Vagina (tissue), 2 donors: Measurements from ENCODE around the gene VEZT. TPM values are rescaled to one million over a fixed set of nuclear protein-coding genes. Genes with fewer than 3 reads are reported as not detected.

Experiments
- DNase-seq, 2 donors: peaks; one replicate each; pipeline ENCODE4 v3.0.0-alpha.2; 2017; ENCODE audit errors: extremely low spot score in 2 of 2
- H3K27ac ChIP-seq: fragments of 200-600 bp; sonication (generic); one replicate; pipeline ENCODE4 v1.5.1; 2019
- H3K27me3 ChIP-seq: fragments of 200-600 bp; sonication (generic); one replicate; pipeline ENCODE4 v1.5.1; 2019
- H3K36me3 ChIP-seq, 2 donors: fragments of 200-600 bp; sonication (generic); one replicate each; pipeline ENCODE4 v1.5.1; 2017 to 2019
- H3K4me1 ChIP-seq: fragments of 200-600 bp; sonication (generic); one replicate; pipeline ENCODE4 v1.5.1; 2019
- H3K4me3 ChIP-seq, 2 donors: fragments of 200-600 bp; sonication (generic); 1 replicate in 1 of 2; 2 replicates in 1 of 2; pipeline ENCODE4 v1.5.1; 2016 to 2019
- H3K9me3 ChIP-seq: fragments of 200-600 bp; sonication (generic); one replicate; pipeline ENCODE4 v1.5.1; 2019
- CTCF ChIP-seq, 3 experiments: fragments of 450-650 bp in 2 of 3; fragments of 200-600 bp in 1 of 3; sonication (generic) in 1 of 3; IDR thresholded peaks; one replicate each; pipeline ENCODE4 v1.5.1; 2017 to 2019; ENCODE audit warnings: antibody characterized with exemption in 3 of 3, mild to moderate bottlenecking in 2 of 3, moderate library complexity in 2 of 3
- POLR2A ChIP-seq, 2 donors: fragments of 450-650 bp; IDR thresholded peaks; one replicate each; pipeline ENCODE4 v1.6.1; 2017; ENCODE audit warnings: antibody characterized with exemption in 2 of 2, mild to moderate bottlenecking in 2 of 2, moderate library complexity in 2 of 2
- POLR2AphosphoS5 ChIP-seq, 2 donors: sonication (generic); formaldehyde crosslinking; IDR thresholded peaks; one replicate each; pipeline ENCODE4 v1.9.0; 2017; ENCODE audit warnings: antibody characterized with exemption in 2 of 2, mild to moderate bottlenecking in 2 of 2, low read depth in 1 of 2; ENCODE audit not compliant: insufficient read depth in 1 of 2
- intact Hi-C: fragments of 100-400 bp; cut with DNase I; formaldehyde crosslinking; loops from one replicate; pipeline ENCODE4 v1.15.1; 2023
- total RNA-seq: library from RNA; depleted of rRNA; stranded (reverse); fragments of >200 nt; gene quantifications from one replicate; pipeline ENCODE4 v1.2.3, GENCODE V29; 2016

VEZT gene
- total RNA-seq, 1 donor from 2014 or later: 63.3 TPM

DNA sequence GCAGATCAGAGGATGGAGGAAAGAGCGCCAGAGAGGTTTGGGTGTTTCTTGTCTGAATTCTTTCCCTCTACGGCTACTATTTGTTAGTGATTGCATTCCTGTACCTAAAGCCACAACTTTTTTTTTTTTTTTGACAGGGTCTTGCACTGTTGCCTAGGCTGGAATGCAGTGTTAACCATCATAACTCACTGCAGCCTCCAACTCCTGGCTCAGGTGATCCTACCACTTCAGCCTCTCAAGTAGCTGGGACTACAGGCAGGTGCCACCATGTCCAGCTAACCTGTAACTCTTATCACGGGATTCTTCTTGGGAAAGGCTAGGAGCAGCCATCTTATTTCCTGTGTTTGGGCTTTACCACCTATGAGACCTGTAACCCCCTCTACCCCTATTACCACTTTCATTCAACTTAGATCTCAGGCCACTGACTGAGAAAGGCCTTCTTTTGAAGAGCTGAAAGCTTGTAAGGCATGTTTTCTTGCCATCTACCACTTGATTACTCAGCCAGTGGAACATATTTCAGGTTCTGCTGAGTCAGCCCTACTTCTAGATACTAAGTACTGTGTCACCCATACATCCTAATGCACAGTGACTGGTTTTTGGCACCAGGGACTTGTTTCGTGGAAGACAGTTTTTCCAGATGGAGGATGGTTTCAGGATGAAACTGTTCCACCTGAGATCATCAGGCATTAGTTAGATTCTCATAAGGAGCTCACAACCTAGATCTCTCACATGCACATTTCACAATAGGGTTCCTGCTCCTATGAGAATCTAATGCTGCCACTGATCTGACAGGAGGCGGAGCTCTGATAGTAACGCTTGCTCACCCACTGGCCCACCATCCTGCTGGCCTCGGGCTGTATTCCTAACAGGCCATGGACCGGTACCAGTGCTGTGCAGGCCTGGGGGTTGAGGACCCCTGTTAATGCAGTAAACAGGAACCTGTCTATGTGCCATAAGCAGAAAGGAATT lies 6.9 kb downstream of the VEZT start:
- intact Hi-C loops: no loop called here
- TF ChIP-seq POLR2A (IDR thresholded peaks at IDR 0.05): no peak
- TF ChIP-seq POLR2AphosphoS5 (IDR thresholded peaks at IDR 0.05; ENCODE audit: insufficient read depth in 1 of 2, low read depth in 1 of 2): peak in 1 of 2 donors; percentile 11
- peaks cover 0 to 10% of the 10 kb centered on the region in 2 donors for H3K36me3 ChIP-seq
- no peak overlapping the region for H3K4me3 ChIP-seq
- H3K27me3 ChIP-seq: no peaks in the 10 kb centered on the region
- no peaks in the 10 kb centered on the region for H3K9me3 ChIP-seq
- H3K4me1 ChIP-seq: peaks cover 51% of the 10 kb centered on the region
- no peak overlapping the region for H3K27ac ChIP-seq
- no peak for DNase-seq

GRCh38 chr12:95225645-95226212 lies 8.1 kb downstream of the VEZT start:
- Histone ChIP-seq H3K27me3 (no peaks in the 10 kb centered on the region), H3K36me3 (peaks cover 0 to 10% of the 10 kb centered on the region in 2 donors), H3K4me3 (no peak overlapping the region), H3K27ac (no peak overlapping the region), H3K4me1 (peaks cover 48% of the 10 kb centered on the region), H3K9me3 (no peaks in the 10 kb centered on the region)
- no peak for TF ChIP-seq POLR2A (IDR thresholded peaks at IDR 0.05)
- no peak for TF ChIP-seq CTCF (IDR thresholded peaks at IDR 0.05)
- no peak for TF ChIP-seq POLR2AphosphoS5 (IDR thresholded peaks at IDR 0.05; ENCODE audit: insufficient read depth in 1 of 2, low read depth in 1 of 2)
- no peak for DNase-seq
- intact Hi-C loops: no loop called here

GRCh38 chr12:95227818-95228356 lies 10.3 kb downstream of the VEZT start:
- Histone ChIP-seq H3K36me3 (peaks cover 0 to 10% of the 10 kb centered on the region in 2 donors), H3K27ac (no peak overlapping the region), H3K9me3 (no peaks in the 10 kb centered on the region), H3K27me3 (no peaks in the 10 kb centered on the region), H3K4me3 (no peak overlapping the region), H3K4me1 (peaks cover 46% of the 10 kb centered on the region)
- no peak for TF ChIP-seq POLR2A (IDR thresholded peaks at IDR 0.05)
- no peak for TF ChIP-seq CTCF (IDR thresholded peaks at IDR 0.05)
- no peak for TF ChIP-seq POLR2AphosphoS5 (IDR thresholded peaks at IDR 0.05; ENCODE audit: insufficient read depth in 1 of 2, low read depth in 1 of 2)
- intact Hi-C loops: no loop called here
- no peak for DNase-seq

DNA sequence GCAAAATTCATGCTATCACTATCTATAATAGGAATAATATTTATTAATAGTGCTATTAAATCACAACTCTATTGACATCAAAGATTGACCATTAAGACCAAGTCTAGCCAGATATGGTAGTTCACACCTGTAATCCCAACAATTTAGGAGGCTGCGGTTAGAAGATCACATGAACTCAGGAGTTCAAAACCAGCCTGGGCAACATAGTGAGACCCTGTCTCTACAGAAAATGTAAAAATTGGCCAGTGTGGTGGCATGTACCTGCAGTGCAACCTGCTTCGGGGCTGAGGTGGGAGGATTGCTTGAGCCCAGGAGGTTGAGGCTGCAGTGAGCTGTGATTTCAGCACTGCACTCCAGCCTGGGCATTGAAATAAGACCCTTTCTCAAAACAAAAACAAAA lies 11.0 kb downstream of the VEZT start:
- H3K27ac ChIP-seq: no peak overlapping the region
- peaks cover 0 to 10% of the 10 kb centered on the region in 2 donors for H3K36me3 ChIP-seq
- TF ChIP-seq CTCF (IDR thresholded peaks at IDR 0.05): no peak
- no peak for TF ChIP-seq POLR2AphosphoS5 (IDR thresholded peaks at IDR 0.05; ENCODE audit: insufficient read depth in 1 of 2, low read depth in 1 of 2)
- no peak for TF ChIP-seq POLR2A (IDR thresholded peaks at IDR 0.05)
- intact Hi-C loops: no loop called here
- no peaks in the 10 kb centered on the region for H3K9me3 ChIP-seq
- H3K4me1 ChIP-seq: peaks cover 46% of the 10 kb centered on the region
- no peak overlapping the region for H3K4me3 ChIP-seq
- H3K27me3 ChIP-seq: no peaks in the 10 kb centered on the region
- no peak for DNase-seq

DNA sequence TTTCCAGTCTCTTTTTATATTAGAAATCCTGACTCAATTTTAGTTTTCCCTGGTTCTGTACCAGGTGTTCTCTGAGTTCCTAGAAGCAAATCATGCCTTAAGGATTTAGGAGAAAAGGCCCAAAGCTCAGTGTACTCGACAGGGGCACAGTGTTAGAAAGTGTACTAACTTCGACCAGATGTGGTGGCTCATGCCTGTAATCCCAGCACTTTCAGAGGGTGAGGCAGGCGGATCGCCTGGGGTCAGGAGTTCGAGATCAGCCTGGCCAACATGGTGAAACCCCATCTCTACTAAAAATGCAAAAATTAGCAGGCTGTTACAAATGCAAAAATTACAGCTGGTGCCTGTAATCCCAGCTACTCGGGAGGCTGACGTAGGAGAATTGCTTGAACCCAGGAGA lies 12.0 kb downstream of the VEZT start:
- no peak for TF ChIP-seq POLR2A (IDR thresholded peaks at IDR 0.05)
- TF ChIP-seq CTCF (IDR thresholded peaks at IDR 0.05): no peak
- TF ChIP-seq POLR2AphosphoS5 (IDR thresholded peaks at IDR 0.05; ENCODE audit: insufficient read depth in 1 of 2, low read depth in 1 of 2): no peak
- DNase-seq: no peak
- no peaks in the 10 kb centered on the region for H3K9me3 ChIP-seq
- H3K4me3 ChIP-seq: no peak overlapping the region
- H3K36me3 ChIP-seq: peaks cover 0 to 10% of the 10 kb centered on the region in 2 donors
- H3K4me1 ChIP-seq: peaks cover 40% of the 10 kb centered on the region
- H3K27me3 ChIP-seq: no peaks in the 10 kb centered on the region
- intact Hi-C loops: no loop called here
- no peak overlapping the region for H3K27ac ChIP-seq
